ENCODE results near the gene RNF151. TPM values are rescaled to one million over a fixed set of nuclear protein-coding genes. Genes with fewer than 3 reads are reported as not detected.

Gene RNF151
- total and polyA plus RNA-seq, 11 donors, result not detected

GRCh38 chr16:1972490-1972877 is 5.8 kb downstream of the RNF151 start:
- intact Hi-C loops (cut with DNase I), result no loop called here
- Histone ChIP-seq H3K4me1 (peaks cover 0 to 29% (median 20%) of the 10 kb centered on the region in 12 donors), H3K27me3 (peaks cover 0 to 35% (median 0%) of the 10 kb centered on the region in 9 donors), H3K9me3 (no peaks in the 10 kb centered on the region), H3K4me3 (peak overlapping the region; percentile 76 to 100 (median 96)), H3K27ac (peak overlapping the region in 7 of 12 donors; percentile 89 to 95 (median 93)), H3K36me3 (peaks cover 0 to 36% (median 32%) of the 10 kb centered on the region in 9 donors)
- DNase-seq (peak in 1 of 5 donors; percentile 12), ATAC-seq (no peak)
- WGBS, 4 donors, result 2 to 4% (median 3%) methylated on average over 18 to 22 of the region's 22 CpGs
- TF ChIP-seq CTCF (IDR thresholded peaks at IDR 0.05) (no peak), POLR2A (IDR thresholded peaks at IDR 0.05) (no peak)

GRCh38 chr16:1973461-1974156 is 7.0 kb downstream of the RNF151 start:
- intact Hi-C loops (cut with DNase I), result no loop called here
- H3K27me3 ChIP-seq, result peaks cover 0 to 46% (median 6%) of the 10 kb centered on the region in 9 donors
- no peak overlapping the region for H3K27ac ChIP-seq
- WGBS, 4 donors, result 89 to 93% (median 90%) methylated on average over 14 to 16 of the region's 16 CpGs
- H3K9me3 ChIP-seq, result no peaks in the 10 kb centered on the region
- no peak for ATAC-seq
- DNase-seq, result no peak
- H3K36me3 ChIP-seq, result peaks cover 4 to 47% (median 41%) of the 10 kb centered on the region in 9 donors
- no peak overlapping the region for H3K4me3 ChIP-seq
- no peak for TF ChIP-seq CTCF (IDR thresholded peaks at IDR 0.05)
- H3K4me1 ChIP-seq, result peaks cover 0 to 29% (median 20%) of the 10 kb centered on the region in 12 donors

GRCh38 chr16:1974157-1975070 is 7.8 kb downstream of the RNF151 start:
- ATAC-seq, result no peak
- no peak for DNase-seq
- intact Hi-C loops (cut with DNase I), result no loop called here

More at GRCh38 chr16:1974157-1975070, 7.8 kb downstream of the RNF151 start:
- peaks cover 4 to 49% (median 41%) of the 10 kb centered on the region in 9 donors for H3K36me3 ChIP-seq
- no peak overlapping the region for H3K4me3 ChIP-seq
- H3K9me3 ChIP-seq, result no peaks in the 10 kb centered on the region
- WGBS, 4 donors, result 93 to 95% (median 94%) methylated on average over 38 to 42 of the region's 42 CpGs
- no peak for TF ChIP-seq POLR2A (IDR thresholded peaks at IDR 0.05)
- no peak for TF ChIP-seq CTCF (IDR thresholded peaks at IDR 0.05)
- peaks cover 0 to 54% (median 14%) of the 10 kb centered on the region in 9 donors for H3K27me3 ChIP-seq
- no peak overlapping the region for H3K27ac ChIP-seq
- peaks cover 0 to 35% (median 21%) of the 10 kb centered on the region in 12 donors for H3K4me1 ChIP-seq

Measured in heart left ventricle (tissue), 16 donors.